ENCODE results near the gene HNRNPUL2.
A peak's percentile ranks its signal among the peaks of the same experiment; 100 is the strongest.
"Not testable (repeated sequence)": the region's sequence is repeated elsewhere in the genome, so short reads cannot be mapped to it uniquely, and the experiment has no call there.

Gene HNRNPUL2

DNA sequence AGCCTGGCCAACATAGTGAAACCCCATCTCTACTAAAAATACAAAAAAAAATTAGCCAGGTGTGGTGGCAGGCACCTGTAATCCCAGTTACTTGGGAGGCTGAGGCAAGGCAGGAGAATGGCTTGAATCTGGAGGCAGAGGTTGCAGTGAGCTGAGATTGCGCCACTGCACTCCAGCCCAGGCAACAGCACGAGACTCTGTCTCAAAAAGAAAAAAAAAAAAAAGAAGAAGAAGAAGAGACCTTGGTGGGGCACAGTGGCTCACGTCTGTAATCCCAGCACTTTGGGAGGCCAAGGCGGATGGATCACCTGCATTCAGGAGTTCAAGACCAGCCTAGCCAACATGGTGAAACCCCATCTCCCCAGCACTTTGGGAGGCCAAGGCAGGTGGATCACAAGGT, 23.3 kb downstream of the HNRNPUL2 start:
- DNase-seq (ENCODE audit: low spot score) = not testable (repeated sequence)

- no peak for DNase-seq (ENCODE audit: low spot score)
These were observed 25.0 kb downstream of the HNRNPUL2 start for GRCh38 chr11:62702246-62702645.

GRCh38 chr11:62694455-62695167, 32.6 kb downstream of the HNRNPUL2 start:
- peak; percentile 91 for DNase-seq (ENCODE audit: low spot score)

DNA sequence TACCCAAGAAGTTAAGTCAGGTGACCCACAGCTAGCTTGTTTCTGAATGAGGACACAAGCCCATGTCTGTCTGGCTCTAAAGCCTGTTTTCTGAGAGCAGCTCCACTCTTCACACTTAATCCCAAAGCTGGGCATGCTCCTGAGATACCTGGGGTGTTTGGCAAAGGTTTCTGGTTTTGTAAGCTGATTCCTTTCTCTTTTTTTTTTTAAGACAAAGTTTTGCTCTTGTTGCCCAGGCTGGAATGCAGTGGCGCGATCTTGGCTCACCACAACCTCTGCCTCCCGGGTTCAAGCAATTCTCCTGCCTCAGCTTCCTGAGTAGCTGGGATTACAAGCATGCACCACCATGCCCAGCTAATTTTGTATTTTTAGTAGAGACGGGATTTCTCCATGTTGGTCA, 33.6 kb downstream of the HNRNPUL2 start:
- not testable (repeated sequence) for DNase-seq (ENCODE audit: low spot score)

GRCh38 chr11:62689421-62690183, 37.7 kb downstream of the HNRNPUL2 start, which contains the start of gene LRRN4CL:
Gene LRRN4CL, minus strand, starts transcription at chr11:62689530. Its CDS starts 1,022 bp downstream, at chr11:62688508.
- DNase-seq (ENCODE audit: low spot score) = no peak

DNA sequence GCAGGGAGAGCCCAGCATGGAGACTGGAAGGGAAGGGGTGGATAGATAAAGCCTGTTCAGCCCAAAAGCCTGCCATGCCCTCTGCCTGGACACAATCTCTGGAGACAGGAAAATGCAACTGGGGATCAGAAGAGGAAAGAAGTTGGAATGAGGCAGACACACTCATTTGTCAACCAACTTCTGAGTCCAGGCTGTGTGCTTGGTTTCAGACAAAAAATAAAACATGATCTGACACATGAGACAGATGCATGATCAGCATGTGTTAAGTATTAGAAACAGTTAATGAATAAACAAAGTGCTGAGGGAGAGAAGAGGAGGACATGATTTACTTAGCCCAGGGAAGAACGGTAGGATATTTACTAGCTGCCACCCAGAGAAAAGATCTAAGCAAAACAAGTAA, 38.8 kb downstream of the HNRNPUL2 start:
- no peak for DNase-seq (ENCODE audit: low spot score)

- no peak for DNase-seq (ENCODE audit: low spot score)
These were observed 39.5 kb downstream of the HNRNPUL2 start for GRCh38 chr11:62687508-62688396.

- DNase-seq (ENCODE audit: low spot score) = no peak
These were observed 44.7 kb downstream of the HNRNPUL2 start for GRCh38 chr11:62682518-62682917.

DNA sequence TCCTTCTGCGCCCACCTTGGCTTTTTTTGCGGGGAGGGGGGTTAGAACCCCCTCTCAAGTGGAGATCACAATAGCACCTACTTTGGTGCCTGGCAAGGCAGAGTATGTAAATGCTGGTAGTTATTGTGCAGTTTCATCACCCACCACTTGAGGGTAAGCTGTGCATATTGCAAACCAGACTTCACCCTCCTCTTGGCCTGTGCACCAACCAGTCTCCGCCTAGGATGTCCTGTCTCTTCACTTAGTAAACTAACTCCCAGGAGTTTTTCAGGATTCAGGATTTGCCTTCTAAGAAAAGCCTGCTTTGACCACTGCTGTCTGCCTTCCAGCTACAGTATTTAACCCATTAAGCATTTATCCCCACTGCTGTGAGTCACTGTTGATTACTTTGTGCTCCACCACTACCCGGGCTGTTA, 46.4 kb downstream of the HNRNPUL2 start:
- DNase-seq (ENCODE audit: low spot score) = peak; percentile 38

DNA sequence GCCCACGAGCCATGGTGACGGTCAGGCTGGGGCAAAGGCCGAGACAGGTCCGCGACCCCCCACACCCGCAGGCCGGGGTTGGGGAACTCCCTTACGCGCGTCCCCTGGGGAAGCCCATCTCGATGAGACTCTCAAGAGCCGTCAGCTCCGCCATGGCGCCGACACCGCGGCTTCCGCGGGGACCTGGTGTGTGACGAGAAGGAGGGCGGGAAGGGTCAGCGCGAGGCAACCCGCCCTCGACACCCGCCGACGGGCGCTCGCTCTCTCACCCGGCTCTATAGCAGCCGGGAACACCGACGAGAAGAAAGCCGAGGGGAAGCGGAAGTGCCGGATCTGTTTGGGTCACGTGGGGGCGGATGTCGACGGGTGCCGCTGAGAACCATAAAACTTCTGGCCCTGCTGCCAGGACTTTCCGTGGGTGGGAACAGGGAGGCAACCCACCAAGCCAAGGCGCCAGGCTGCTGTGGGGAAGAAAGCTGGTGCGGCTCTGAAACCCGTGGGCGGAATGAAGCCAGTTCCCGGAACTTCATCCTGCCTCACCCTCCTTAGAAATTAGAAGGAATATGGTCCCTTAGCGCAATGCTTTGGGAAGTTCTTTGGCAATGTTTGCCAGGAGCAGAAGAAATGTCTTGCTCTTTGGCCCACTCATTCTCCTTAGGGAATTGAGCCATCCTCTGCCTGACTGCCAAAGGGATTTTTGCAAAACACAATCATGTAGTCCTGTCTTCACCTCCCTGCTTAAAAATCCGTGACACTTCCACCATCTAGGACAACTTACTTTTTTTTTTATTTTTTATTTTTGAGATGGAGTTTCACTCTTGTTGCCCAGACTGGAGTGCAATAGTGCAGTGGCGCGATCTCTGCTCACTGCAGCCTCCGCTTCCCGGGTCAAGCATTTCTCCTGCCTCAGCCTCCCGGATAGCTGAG, 48.2 kb downstream of the HNRNPUL2 start, which contains the start of gene UBXN1:
Gene UBXN1 (minus strand): TSS at position 304 of the 927 bp plus-strand sequence. CDS start 150 bp downstream, at position 154.
- DNase-seq (ENCODE audit: low spot score) = peak; percentile 80

DNA sequence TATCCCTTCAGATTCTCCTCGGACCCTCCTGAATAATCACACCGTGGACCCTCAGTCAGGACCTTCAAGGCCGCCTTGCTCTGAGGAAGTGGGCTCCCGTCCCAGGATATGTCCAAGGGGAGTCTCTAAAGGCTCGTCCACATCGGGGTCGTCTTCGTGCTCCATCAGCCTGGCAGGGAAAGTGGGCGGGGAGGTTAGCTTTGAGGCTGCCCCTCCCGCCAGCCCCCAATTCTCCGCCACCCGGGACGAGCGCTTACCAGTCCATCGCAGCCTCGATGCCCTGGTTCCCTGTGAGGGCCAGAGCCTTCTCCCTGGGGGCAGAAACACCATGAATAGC, 48.9 kb downstream of the HNRNPUL2 start:
- DNase-seq (ENCODE audit: low spot score) = no peak

DNA sequence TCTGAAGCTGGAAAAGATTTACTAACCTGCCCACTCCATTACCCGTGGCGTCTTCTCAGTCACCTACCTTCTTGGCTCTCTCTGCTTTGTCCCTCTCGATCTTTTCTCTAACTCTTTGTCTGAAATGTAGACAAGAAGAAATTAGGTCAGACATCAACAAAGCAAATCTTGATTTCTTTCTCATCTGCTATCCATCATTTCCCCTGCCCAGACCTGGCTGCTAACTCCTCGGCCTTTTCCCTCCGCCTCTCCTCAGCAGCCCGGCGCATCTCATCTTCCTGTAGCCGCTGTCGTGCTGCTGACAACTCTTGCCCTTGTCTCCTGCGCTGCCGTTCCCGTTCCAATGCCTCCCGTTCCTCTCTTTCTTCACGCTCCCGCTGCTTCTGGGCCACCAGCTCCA, 49.5 kb downstream of the HNRNPUL2 start:
- no peak for DNase-seq (ENCODE audit: low spot score)

GRCh38 chr11:62677156-62677555, 50.1 kb downstream of the HNRNPUL2 start:
- DNase-seq (ENCODE audit: low spot score) = no peak

DNA sequence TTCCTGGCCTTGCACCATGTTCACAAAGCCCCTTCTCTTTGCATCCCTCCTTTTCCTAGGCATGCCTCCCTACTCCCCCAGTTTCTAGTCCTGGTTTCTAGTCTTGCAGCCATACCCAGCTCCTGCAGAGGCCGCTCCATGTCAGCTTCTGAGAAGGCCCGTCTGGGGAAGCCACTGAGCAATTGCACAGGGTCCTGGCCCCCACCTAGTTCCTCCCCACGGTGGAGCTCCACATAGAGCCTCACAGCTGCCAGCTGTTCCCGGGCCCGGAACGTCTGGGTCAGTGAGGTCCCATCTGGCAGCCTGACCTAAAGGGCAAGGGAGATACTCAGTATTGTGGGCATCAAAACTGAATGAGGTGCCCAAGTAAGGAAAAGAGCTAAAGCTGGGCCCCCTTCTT, 50.6 kb downstream of the HNRNPUL2 start:
- no peak for DNase-seq (ENCODE audit: low spot score)

GRCh38 chr11:62675415-62675814, 51.8 kb downstream of the HNRNPUL2 start:
- DNase-seq (ENCODE audit: low spot score) = not testable (repeated sequence)

GRCh38 chr11:62673196-62673525, 54.1 kb downstream of the HNRNPUL2 start:
- no peak for DNase-seq (ENCODE audit: low spot score)

DNA sequence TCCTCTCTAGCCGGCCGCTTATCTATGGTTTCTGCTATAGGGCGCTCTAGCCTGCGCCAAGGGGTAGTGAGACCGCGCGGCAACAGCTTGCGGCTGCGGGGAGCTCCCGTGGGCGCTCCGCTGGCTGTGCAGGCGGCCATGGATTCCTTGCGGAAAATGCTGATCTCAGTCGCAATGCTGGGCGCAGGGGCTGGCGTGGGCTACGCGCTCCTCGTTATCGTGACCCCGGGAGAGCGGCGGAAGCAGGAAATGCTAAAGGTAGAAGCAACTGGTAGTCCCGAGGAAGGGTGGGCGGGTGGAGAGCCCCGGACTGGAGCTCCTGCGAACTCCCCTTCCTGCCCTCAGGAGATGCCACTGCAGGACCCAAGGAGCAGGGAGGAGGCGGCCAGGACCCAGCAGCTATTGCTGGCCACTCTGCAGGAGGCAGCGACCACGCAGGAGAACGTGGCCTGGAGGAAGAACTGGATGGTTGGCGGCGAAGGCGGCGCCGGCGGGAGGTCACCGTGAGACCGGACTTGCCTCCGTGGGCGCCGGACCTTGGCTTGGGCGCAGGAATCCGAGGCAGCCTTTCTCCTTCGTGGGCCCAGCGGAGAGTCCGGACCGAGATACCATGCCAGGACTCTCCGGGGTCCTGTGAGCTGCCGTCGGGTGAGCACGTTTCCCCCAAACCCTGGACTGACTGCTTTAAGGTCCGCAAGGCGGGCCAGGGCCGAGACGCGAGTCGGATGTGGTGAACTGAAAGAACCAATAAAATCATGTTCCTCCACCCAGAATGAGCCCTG, 55.5 kb downstream of the HNRNPUL2 start, which contains the start of the genes LBHD1 and UQCC3:
Gene LBHD1 (minus strand): TSS at position 660 of the 782 bp plus-strand sequence. CDS start 2,236 bp downstream, outside the sequence.
Gene UQCC3 (plus strand): TSS at position 66 of the 782 bp plus-strand sequence. CDS start 73 bp downstream, at position 139.
- peak; percentile 87 for DNase-seq (ENCODE audit: low spot score)

DNA sequence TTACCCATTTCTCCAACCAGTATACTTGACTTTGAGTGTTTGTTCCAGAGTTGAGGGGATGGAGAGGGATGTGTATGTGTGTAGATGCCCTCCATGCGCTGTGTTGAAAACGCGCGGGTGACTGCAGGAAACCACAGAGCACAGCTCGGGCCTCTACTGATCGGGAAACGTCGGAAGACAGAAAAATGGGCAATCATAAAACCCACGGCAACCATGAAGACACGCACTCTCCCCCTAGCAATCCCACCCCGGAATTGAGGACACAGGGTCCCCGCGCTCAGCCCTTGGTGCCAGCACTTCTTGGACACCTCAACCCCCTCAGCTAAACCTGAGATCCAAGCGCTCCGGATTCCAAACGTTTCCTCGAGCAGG, 56.0 kb downstream of the HNRNPUL2 start:
- DNase-seq (ENCODE audit: low spot score) = no peak

- DNase-seq (ENCODE audit: low spot score) = no peak
These were observed 57.7 kb downstream of the HNRNPUL2 start for GRCh38 chr11:62669420-62670161.

DNA sequence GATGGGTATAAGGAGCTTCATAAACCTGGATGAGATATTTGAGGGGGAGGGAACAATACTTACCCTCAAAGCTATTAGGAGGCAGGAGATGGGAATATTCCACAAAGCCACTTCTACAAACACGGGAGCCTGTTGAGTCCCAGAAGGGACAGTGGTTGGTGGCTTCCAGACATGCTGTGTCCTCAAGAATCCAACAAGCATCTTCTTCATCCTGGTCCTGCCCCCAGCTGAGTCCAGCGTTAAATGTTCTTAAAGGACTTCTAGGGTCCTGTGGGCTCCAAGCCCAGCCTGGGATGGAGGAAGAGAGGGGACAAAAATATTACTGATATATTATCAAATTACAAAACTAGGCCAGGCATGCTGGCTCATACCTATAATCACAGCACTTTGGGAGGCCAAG, 59.8 kb downstream of the HNRNPUL2 start:
- no peak for DNase-seq (ENCODE audit: low spot score)
